GM18867 (cell line): ENCODE data around the gene TBL1X.
A peak's percentile ranks its signal among the peaks of the same experiment; 100 is the strongest.

Experiments
- ATAC-seq: cut with Tn5 transposase; IDR thresholded peaks from one replicate; pipeline ENCODE4 v1.9.1; 2021; ENCODE audit warnings: mild to moderate bottlenecking, moderate library complexity; ENCODE audit not compliant: unreplicated experiment

Gene TBL1X

DNA sequence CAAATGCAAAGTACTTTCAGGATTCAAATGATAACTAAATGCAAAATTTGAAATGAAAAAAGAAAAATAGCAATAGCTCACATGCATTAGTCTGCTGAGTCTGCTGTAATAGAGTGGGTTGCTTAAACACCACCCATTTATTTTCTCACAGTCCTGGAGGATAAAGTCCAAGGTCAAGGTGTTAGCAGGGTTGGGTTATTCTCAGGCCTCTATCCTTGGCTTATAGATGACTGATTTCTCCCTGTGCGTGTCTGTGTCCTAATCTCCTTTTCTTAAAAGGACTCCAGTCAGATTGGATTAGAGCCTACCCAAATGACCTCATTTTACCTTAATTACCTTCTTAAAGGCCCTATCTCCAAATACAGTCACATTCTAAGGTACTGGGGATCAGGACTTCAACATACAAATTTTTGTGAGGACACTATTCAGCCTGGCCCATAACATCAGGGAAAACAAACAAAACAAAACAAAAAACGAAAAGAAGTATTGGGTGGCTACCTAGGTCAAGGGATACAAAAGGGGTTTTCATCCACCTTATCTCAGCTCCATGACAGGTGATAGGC is 6.3 kb upstream of the TBL1X start:
- no peak for ATAC-seq

GRCh38 chrX:9459186-9459748 is 5.6 kb upstream of the TBL1X start:
- no peak for ATAC-seq

- no peak for ATAC-seq
Observed at GRCh38 chrX:9461087-9461486, 3.8 kb upstream of the TBL1X start.

- peak; percentile 8 for ATAC-seq
Observed at GRCh38 chrX:9462456-9462855, 2.4 kb upstream of the TBL1X start.

DNA sequence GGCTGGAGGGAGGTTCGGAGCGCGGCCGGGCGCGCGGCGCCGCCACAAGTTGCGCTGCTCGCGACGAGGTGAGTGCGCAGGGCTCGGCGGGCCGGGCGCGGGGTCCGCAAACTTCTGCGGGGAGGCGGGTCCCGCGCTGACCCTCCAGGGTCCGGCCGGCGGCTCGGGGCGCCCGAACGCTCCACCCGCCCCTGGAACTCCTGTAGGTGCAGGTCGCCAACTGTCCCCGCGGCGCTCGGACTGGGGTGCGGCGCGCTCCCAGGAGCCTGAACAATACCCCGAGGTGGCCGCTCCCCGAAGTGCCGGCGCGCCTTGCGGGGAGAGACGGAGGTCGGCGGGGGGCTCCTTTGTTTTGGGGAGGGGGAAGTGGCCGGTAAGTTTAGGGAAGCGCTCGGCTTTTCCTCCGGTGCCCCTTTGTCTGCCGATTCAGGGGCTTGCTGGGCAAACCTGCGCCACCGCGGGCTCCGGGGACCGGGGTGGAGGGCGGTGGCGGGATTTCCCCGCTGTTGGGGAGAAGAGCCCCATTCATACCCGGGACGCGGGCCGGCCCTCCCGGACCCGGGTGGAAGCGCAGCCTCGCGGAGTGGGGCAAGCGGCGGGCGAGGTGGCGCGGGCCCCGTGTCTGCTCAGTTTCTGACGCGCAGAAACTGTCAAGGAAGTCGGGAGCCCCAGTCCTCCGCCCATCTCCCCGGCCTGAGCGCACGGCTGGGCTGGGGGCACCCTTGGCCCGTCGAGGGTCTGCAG is 694 bp downstream of the TBL1X start:
- ATAC-seq, result peak; percentile 15

DNA sequence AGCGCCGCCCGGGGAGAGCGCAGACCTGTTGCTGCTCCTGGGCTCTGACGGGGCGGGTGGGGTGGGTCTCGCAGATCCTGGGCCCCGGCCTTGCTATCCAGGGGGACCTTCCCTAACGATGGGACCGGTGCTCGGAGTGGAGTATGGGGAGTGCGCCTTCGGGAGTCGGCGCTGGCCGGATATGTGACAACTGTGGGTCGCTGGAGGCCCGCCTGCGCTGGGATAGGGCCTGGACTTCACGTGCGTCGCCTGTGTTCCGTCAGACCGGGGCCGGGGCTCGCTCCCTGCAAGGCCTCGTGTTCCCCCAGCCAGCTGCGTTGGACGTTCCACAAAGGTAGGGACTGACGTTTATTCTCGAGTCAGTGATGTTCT is 1.3 kb downstream of the TBL1X start:
- ATAC-seq, result no peak

- no peak for ATAC-seq
Observed at GRCh38 chrX:9466736-9467135, 1.9 kb downstream of the TBL1X start.

DNA sequence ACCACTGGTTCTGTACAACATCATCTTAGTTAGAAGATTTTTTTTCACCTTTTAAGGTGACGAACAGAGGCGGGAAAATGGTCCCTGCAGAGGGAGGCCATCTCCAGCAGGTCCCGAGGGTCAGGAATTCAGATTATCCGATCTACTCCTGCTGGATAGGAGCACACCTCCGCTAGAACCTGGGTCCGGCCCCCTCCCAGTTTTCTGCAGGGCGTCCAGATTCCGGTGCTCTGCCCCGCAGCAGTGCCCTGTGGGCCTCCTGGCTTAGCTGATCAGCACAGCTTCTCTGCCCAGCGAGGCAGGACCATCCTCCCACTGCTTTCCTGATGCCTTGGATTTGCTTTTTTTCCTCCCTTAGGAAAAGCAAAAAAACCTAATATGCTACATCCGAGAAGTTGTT is 2.3 kb downstream of the TBL1X start:
- no peak for ATAC-seq

GRCh38 chrX:9467751-9468150 is 2.9 kb downstream of the TBL1X start:
- ATAC-seq, result no peak

DNA sequence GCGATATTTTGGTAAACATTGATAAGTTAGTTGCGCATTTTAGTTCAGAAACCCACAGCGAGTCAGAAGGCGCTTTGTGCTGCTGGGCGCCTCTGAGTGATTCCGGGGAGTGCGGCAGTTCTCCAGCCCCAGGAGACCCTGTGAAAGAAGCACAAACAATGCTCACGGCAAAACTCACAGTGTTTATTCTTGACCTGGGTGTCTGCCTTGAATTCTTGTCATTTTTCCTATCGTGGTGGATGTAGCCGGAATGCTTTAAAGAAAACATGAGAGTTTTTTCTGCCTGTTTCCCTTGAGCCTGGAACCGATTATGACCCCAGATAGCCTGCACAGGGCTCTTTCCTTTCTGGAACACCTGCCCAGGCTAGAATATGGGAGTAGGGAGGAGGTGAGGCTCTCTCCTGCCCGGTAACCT is 6.7 kb downstream of the TBL1X start:
- ATAC-seq, result no peak

- ATAC-seq, result no peak
Observed at GRCh38 chrX:9473708-9474107, 8.8 kb downstream of the TBL1X start.

DNA sequence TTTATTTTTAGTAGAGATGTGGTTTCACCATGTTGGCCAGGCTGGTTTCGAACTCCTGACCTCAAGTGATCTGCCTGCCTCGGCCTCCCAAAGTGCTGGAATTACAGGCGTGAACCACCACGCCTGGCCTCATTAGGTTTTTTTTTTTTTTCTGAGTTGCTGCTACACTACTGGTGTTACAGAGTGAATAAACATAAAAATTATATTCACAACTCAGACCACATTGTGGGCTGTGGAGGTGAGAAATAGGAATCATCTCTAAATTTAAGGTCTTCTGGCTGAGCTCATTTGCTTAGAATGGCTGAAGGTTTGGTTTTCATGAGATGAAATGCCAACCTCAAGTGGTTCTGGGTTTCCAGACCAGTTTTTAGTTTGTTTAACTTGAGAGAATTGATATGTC is 10.6 kb downstream of the TBL1X start:
- ATAC-seq, result peak; percentile 73

DNA sequence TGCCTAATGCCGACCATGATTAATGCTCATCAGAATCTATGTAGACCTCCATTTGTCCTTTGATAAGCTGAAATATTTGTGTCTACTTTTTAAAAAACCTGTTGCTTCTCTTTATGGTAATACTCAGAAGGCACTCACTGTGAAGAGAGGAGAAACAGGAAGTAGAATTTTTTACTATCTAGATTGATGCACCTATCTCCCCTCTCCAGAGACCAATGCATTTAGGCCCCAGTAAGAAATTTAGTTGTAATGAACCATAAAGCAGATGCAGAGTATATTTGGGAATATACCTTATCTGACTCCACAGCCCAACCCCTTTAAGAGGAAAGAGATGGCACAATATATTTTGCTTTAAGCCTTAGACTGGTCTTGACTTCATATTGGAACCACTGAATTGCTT is 11.1 kb downstream of the TBL1X start:
- ATAC-seq, result peak; percentile 63

DNA sequence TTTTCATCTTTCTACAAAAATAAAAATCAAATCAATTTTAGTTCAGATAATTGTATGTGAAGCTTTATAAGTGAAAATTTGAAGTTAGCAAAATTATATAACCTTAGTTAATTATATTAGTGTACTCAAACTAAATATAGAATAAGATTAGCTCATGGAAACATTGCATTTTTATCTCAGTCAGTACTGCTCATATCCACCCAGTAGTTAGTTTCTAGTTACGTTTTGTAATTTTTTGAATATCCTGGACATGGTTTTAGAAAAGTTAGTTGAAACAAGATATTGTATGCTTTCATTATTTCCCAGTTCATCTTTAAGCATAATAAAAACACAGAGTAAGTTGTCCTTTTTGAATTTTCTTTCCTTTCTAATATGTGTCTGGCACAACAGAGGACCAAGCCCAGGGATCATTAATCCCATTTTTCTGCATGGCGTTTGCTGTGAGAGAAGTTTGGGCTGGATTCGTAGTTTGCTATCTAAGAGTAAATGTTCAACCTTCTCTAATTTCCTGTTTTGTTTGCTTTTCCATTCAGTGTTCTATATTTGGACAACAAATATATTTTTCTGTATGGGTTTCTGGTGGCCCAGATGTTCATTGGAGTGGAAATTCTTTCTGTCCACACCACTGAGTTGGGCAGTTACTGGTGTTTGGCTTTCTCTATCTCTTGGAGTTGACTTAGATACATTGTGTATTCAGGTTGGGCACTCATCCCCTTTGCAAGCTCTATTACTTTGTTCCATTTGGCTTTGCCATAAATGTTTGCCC is 12.1 kb downstream of the TBL1X start:
- no peak for ATAC-seq

GRCh38 chrX:9482408-9482807 is 17.6 kb downstream of the TBL1X start:
- no peak for ATAC-seq

GRCh38 chrX:9482837-9483236 is 18.0 kb downstream of the TBL1X start:
- ATAC-seq, result no peak

- ATAC-seq, result no peak
Observed at GRCh38 chrX:9483376-9483775, 18.5 kb downstream of the TBL1X start.

GRCh38 chrX:9486786-9487387 is 22.0 kb downstream of the TBL1X start:
- no peak for ATAC-seq

DNA sequence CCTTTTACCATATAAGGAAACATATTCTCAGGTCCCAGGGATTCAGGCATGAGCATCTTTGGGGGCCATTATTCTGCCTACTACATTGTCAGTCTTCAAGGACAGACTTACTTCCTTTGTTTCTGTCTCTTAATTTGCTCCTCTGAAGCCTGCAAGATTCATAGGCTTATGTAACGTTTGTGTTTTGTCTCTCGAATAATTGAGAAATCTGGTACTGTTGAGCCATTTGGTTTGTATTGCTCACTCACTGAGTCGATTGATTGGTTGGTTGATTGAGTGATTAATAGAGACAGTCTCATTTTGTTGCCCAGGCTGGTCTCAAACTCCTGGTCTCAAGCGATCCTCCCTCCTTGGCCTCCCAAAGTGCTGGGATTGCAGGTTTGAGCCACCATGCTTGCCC is 23.7 kb downstream of the TBL1X start:
- no peak for ATAC-seq

- no peak for ATAC-seq
Observed at GRCh38 chrX:9489234-9489633, 24.4 kb downstream of the TBL1X start.

DNA sequence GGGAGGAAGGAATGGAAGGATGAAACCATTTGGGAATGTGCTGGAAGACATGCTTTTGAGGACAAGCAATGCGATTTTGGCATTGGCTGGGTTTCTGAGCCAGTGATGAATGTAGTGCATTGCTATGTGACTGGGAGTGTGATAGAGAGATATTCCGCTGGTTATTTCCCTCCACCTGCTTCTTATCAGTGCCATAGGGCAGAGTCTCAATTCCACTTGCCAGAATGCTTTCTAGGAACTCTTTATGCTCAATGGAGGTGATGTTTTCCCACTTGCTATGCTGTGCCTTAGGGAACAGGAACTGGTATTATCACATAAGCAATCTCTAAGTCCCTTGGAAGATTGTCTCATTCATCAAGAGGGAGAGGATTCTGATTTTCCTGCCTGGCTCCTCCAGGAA is 28.0 kb downstream of the TBL1X start:
- no peak for ATAC-seq
